Smooth muscle cell (in vitro differentiated cells): ENCODE measurements around the gene ZNF689. TPM values are rescaled to one million over a fixed set of nuclear protein-coding genes. Genes with fewer than 3 reads are reported as not detected.

ENCODE experiments used
- DNase-seq: peaks from one replicate; lab custom pipeline; 2025; ENCODE audit not compliant: unreplicated experiment; lab: John Stamatoyannopoulos, UW
- H2AFZ ChIP-seq: fragments of 200-600 bp; sonication (generic); 2 replicates; pipeline ENCODE4 v1.6.0; 2016; ENCODE audit warnings: antibody characterized with exemption, low read depth, mild to moderate bottlenecking
- H3F3A ChIP-seq: fragments of 200-600 bp; sonication (generic); 2 replicates; pipeline ENCODE4 v1.6.0; 2017; ENCODE audit warnings: antibody characterized with exemption, low read depth
- H3K27ac ChIP-seq: fragments of 200-600 bp; sonication (generic); 2 replicates; pipeline ENCODE4 v1.5.1; 2016; ENCODE audit warnings: low read depth, mild to moderate bottlenecking
- H3K27me3 ChIP-seq: fragments of 200-600 bp; sonication (generic); 2 replicates; pipeline ENCODE4 v1.6.1; 2016; ENCODE audit warnings: low read depth, mild to moderate bottlenecking
- H3K36me3 ChIP-seq: fragments of 200-600 bp; sonication (generic); 2 replicates; pipeline ENCODE4 v1.5.1; 2016; ENCODE audit warnings: low read depth
- H3K4me1 ChIP-seq: fragments of 200-600 bp; sonication (generic); 2 replicates; pipeline ENCODE4 v1.5.1; 2016; ENCODE audit warnings: low read depth
- H3K4me2 ChIP-seq: fragments of 200-600 bp; sonication (generic); 2 replicates; pipeline ENCODE4 v1.6.0; 2016; ENCODE audit warnings: mild to moderate bottlenecking
- H3K4me3 ChIP-seq: fragments of 200-600 bp; sonication (generic); 2 replicates; pipeline ENCODE4 v1.5.1; 2016; ENCODE audit warnings: mild to moderate bottlenecking
- H3K79me2 ChIP-seq: fragments of 200-600 bp; sonication (generic); 2 replicates; pipeline ENCODE4 v1.6.0; 2016; ENCODE audit warnings: low read depth, mild to moderate bottlenecking
- H3K9ac ChIP-seq: fragments of 200-600 bp; sonication (generic); 2 replicates; pipeline ENCODE4 v1.6.0; 2016; ENCODE audit warnings: low read depth
- H3K9me3 ChIP-seq: fragments of 200-600 bp; sonication (generic); replicated peaks from 2 replicates; pipeline ENCODE4 v1.5.1; 2016; ENCODE audit warnings: low read depth
- H4K20me1 ChIP-seq: fragments of 200-600 bp; sonication (generic); 2 replicates; pipeline ENCODE4 v1.6.0; 2016; ENCODE audit warnings: low read depth
- WGBS: methylation state at CpG from one replicate; pipeline ENCODE4 v1.1.7; 2016; ENCODE audit warnings: low lambda C conversion rate; 5-methylcytosine and 5-hydroxymethylcytosine counted together
- polyA plus RNA-seq: library from polyadenylated mRNA; unstranded; fragments of >200 nt; fragmentation: Nextera tagmentation; extraction: Ambion mirVana; gene quantifications from 2 replicates; pipeline ENCODE4 v1.2.1, GENCODE V29; 2016
- total RNA-seq: library from RNA; depleted of rRNA; stranded (reverse); fragments of >200 nt; gene quantifications from 2 replicates; pipeline ENCODE4 v1.2.3, GENCODE V29; 2014
- TF ChIP-seq, protein P1 (sequence below): fragments of 200-600 bp; sonication (generic); IDR thresholded peaks from 2 replicates; pipeline ENCODE4 v1.5.1; 2017; ENCODE audit warnings: borderline replicate concordance, mild to moderate bottlenecking, antibody characterized with exemption; ENCODE audit not compliant: insufficient read depth, poor library complexity, severe bottlenecking

ZNF689 gene
- total and polyA plus RNA-seq, 2 experiments from 2014 or later: 8.2 to 10.0 TPM

DNA sequence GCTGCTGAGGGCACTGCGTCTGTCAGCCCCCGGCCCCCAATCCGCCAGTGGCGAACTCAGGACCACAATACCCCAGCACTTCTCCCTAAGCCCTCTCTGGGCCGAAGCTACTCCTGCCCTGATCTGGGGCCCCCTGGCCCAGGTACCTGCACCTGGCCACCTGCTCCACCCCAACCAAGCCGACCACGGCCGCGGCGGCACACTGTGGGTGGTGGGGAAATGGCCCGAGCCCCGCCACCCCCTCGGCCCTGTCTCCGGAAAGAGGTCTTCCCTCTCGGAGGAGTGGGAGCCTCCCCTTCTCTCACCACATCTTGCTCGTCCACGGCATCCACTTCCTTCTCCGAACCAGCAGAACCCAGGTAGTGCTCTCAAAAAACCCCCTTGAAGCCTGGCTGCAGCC, 44.7 kb upstream of the ZNF689 start:
- no peak for DNase-seq
- TF ChIP-seq, protein P1, sequence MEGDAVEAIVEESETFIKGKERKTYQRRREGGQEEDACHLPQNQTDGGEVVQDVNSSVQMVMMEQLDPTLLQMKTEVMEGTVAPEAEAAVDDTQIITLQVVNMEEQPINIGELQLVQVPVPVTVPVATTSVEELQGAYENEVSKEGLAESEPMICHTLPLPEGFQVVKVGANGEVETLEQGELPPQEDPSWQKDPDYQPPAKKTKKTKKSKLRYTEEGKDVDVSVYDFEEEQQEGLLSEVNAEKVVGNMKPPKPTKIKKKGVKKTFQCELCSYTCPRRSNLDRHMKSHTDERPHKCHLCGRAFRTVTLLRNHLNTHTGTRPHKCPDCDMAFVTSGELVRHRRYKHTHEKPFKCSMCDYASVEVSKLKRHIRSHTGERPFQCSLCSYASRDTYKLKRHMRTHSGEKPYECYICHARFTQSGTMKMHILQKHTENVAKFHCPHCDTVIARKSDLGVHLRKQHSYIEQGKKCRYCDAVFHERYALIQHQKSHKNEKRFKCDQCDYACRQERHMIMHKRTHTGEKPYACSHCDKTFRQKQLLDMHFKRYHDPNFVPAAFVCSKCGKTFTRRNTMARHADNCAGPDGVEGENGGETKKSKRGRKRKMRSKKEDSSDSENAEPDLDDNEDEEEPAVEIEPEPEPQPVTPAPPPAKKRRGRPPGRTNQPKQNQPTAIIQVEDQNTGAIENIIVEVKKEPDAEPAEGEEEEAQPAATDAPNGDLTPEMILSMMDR: no peak
- H3K9ac ChIP-seq: no peak overlapping the region

GRCh38 chr16:30652718-30653117, 42.5 kb upstream of the ZNF689 start:
- peaks cover 19% of the 10 kb centered on the region for H3F3A ChIP-seq
- no peaks in the 10 kb centered on the region for H3K9me3 ChIP-seq
- no peak overlapping the region for H2AFZ ChIP-seq
- peaks cover 5% of the 10 kb centered on the region for H3K4me1 ChIP-seq
- no peak overlapping the region for H3K9ac ChIP-seq
- H4K20me1 ChIP-seq: no peaks in the 10 kb centered on the region
- H3K27me3 ChIP-seq: no peaks in the 10 kb centered on the region
- H3K79me2 ChIP-seq: peaks cover 8% of the 10 kb centered on the region
- H3K4me2 ChIP-seq: peak overlapping the region; percentile 98
- WGBS: 97% methylated on average over 18 of the region's 18 CpGs
- TF ChIP-seq, protein P1: no peak
- H3K27ac ChIP-seq: no peak overlapping the region
- H3K4me3 ChIP-seq: no peak overlapping the region
- H3K36me3 ChIP-seq: no peaks in the 10 kb centered on the region
- no peak for DNase-seq

More for the DNA sequence above, 44.7 kb upstream of the ZNF689 start:
- H3K9me3 ChIP-seq: no peaks in the 10 kb centered on the region
- 99% methylated on average over 16 of the region's 18 CpGs for WGBS
- no peak overlapping the region for H3K4me3 ChIP-seq
- H3K79me2 ChIP-seq: peaks cover 12% of the 10 kb centered on the region
- no peak overlapping the region for H3K27ac ChIP-seq
- H4K20me1 ChIP-seq: peaks cover 3% of the 10 kb centered on the region
- no peak overlapping the region for H3K4me2 ChIP-seq
- no peak overlapping the region for H2AFZ ChIP-seq
- no peaks in the 10 kb centered on the region for H3K36me3 ChIP-seq
- no peaks in the 10 kb centered on the region for H3K27me3 ChIP-seq
- H3K4me1 ChIP-seq: peaks cover 5% of the 10 kb centered on the region
- peaks cover 23% of the 10 kb centered on the region for H3F3A ChIP-seq

DNA sequence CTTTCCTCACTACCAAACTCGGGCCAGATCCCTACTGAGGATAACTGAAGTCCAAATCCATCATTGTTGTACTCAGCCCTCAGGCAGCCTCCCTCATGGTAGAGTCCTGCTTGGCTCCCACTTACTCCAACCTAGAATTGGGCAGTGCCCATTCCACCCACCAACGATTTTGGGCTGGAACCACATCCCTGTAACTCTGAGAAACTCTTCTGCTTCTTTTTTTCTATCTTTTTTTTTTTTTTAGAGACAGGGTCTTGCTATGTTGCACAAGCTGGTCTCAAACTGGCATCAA, 41.8 kb upstream of the ZNF689 start:
- Histone ChIP-seq H3K27ac (no peak overlapping the region), H3K4me2 (peak overlapping the region; percentile 98), H3K79me2 (peaks cover 8% of the 10 kb centered on the region), H3K27me3 (no peaks in the 10 kb centered on the region), H4K20me1 (no peaks in the 10 kb centered on the region), H3K4me3 (peak overlapping the region; percentile 95), H3K9ac (peak overlapping the region; percentile 65), H3K36me3 (no peaks in the 10 kb centered on the region), H2AFZ (no peak overlapping the region), H3F3A (peaks cover 14% of the 10 kb centered on the region), H3K9me3 (no peaks in the 10 kb centered on the region), H3K4me1 (peaks cover 5% of the 10 kb centered on the region)
- DNase-seq: no peak
- 52% methylated on average over 2 of the region's 2 CpGs for WGBS
- TF ChIP-seq, protein P1: no peak
